CD14-positive monocyte (primary cell): ENCODE results near the gene ZFP36. TPM values are rescaled to one million over a fixed set of nuclear protein-coding genes. Genes with fewer than 3 reads are reported as not detected.

Experiments used
- DNase-seq, 3 donors: peaks; one replicate each; pipeline ENCODE4 v3.0.0-alpha.2; 2011 to 2022
- H2AFZ ChIP-seq: 2 replicates; pipeline ENCODE4 v1.6.0; 2012; ENCODE audit warnings: mild to moderate bottlenecking, low read depth, low read length, inconsistent platforms; ENCODE audit not compliant: insufficient read depth, poor library complexity, severe bottlenecking
- H3K27ac ChIP-seq, 2 donors: 1 replicate in 1 of 2; 2 replicates in 1 of 2; pipeline ENCODE4 v1.5.1; 2012 to 2013; ENCODE audit warnings: low read length in 2 of 2, control low read depth in 1 of 2, inconsistent platforms in 1 of 2, low read depth in 1 of 2, mild to moderate bottlenecking in 1 of 2
- H3K27me3 ChIP-seq, 2 donors: one replicate each; pipeline versions ENCODE4 v1.6.0 to v1.6.1; 2011 to 2013; ENCODE audit warnings: low read length in 2 of 2; ENCODE audit not compliant: control insufficient read depth in 2 of 2, insufficient read depth in 2 of 2
- H3K36me3 ChIP-seq, 2 donors: replicated peaks in 1 of 2; 1 replicate in 1 of 2; 2 replicates in 1 of 2; pipeline versions ENCODE4 v1.5.1 to v1.6.1; 2012 to 2013; ENCODE audit warnings: low read length in 2 of 2, control low read depth in 1 of 2, inconsistent platforms in 1 of 2, mild to moderate bottlenecking in 1 of 2; ENCODE audit not compliant: insufficient read depth in 2 of 2, control insufficient read depth in 1 of 2
- H3K4me1 ChIP-seq, 2 donors: 1 replicate in 1 of 2; 2 replicates in 1 of 2; pipeline versions ENCODE4 v1.5.1 to v1.6.1; 2012 to 2013; ENCODE audit warnings: low read length in 2 of 2, control low read depth in 1 of 2, inconsistent platforms in 1 of 2, mild to moderate bottlenecking in 1 of 2, moderate library complexity in 1 of 2; ENCODE audit not compliant: insufficient read depth in 2 of 2, control insufficient read depth in 1 of 2
- H3K4me2 ChIP-seq: replicated peaks from 2 replicates; pipeline ENCODE3; 2012; ENCODE audit warnings: low read length, moderate library complexity, mild to moderate bottlenecking; ENCODE audit not compliant: poor library complexity, severe bottlenecking; ENCODE audit errors: extremely low read depth
- H3K4me3 ChIP-seq, 3 experiments: fragments of 200-600 bp in 1 of 3; sonication (generic) in 1 of 3; replicated peaks in 1 of 3; 1 replicate in 2 of 3; 2 replicates in 1 of 3; pipeline ENCODE4 v1.5.1; 2011 to 2013; ENCODE audit warnings: low read length in 3 of 3, mild to moderate bottlenecking in 3 of 3, control low read depth in 2 of 3, low read depth in 2 of 3, inconsistent platforms in 1 of 3, moderate library complexity in 1 of 3
- H3K79me2 ChIP-seq: 2 replicates; pipeline ENCODE4 v1.6.0; 2012; ENCODE audit warnings: mild to moderate bottlenecking, control low read depth, inconsistent platforms, low read length, moderate library complexity; ENCODE audit not compliant: insufficient read depth
- H3K9ac ChIP-seq: 2 replicates; pipeline ENCODE4 v1.6.0; 2017; ENCODE audit warnings: low read length, mild to moderate bottlenecking; ENCODE audit not compliant: insufficient read depth, poor library complexity, severe bottlenecking
- H3K9me3 ChIP-seq, 2 donors: replicated peaks in 1 of 2; 1 replicate in 1 of 2; 2 replicates in 1 of 2; pipeline versions ENCODE4 v1.5.1 to v1.6.1; 2012 to 2013; ENCODE audit warnings: low read length in 2 of 2, control low read depth in 1 of 2; ENCODE audit not compliant: control insufficient read depth in 1 of 2, insufficient read depth in 1 of 2
- H4K20me1 ChIP-seq: 2 replicates; pipeline ENCODE4 v1.6.0; 2012; ENCODE audit warnings: mild to moderate bottlenecking, low read length, control low read depth, moderate library complexity; ENCODE audit not compliant: insufficient read depth
- H3K27ac Mint-ChIP-seq, 7 donors: one replicate each; pipeline ENCODE4 v1.8.0; 2020; ENCODE audit warnings: mild to moderate bottlenecking in 7 of 7, mixed read lengths in 7 of 7, moderate library complexity in 6 of 7, inconsistent platforms in 2 of 7
- H3K27me3 Mint-ChIP-seq, 3 donors: one replicate each; pipeline ENCODE4 v1.8.0; 2021 to 2022; ENCODE audit warnings: low read depth in 3 of 3, mild to moderate bottlenecking in 3 of 3, mixed read lengths in 3 of 3, moderate library complexity in 3 of 3, inconsistent platforms in 1 of 3
- H3K36me3 Mint-ChIP-seq, 2 donors: one replicate each; pipeline ENCODE4 v1.8.0; 2020; ENCODE audit warnings: mixed read lengths in 2 of 2, inconsistent platforms in 1 of 2, mild to moderate bottlenecking in 1 of 2
- H3K4me1 Mint-ChIP-seq: one replicate; pipeline ENCODE4 v1.8.0; 2020; ENCODE audit warnings: mild to moderate bottlenecking, mixed read lengths
- H3K4me3 Mint-ChIP-seq, 2 donors: one replicate each; pipeline ENCODE4 v1.8.0; 2020; ENCODE audit warnings: mild to moderate bottlenecking in 2 of 2, mixed read lengths in 2 of 2, moderate library complexity in 1 of 2
- H3K9me3 Mint-ChIP-seq, 7 donors: one replicate each; pipeline ENCODE4 v1.8.0; 2020 to 2022; ENCODE audit warnings: mixed read lengths in 7 of 7, mild to moderate bottlenecking in 6 of 7, moderate library complexity in 6 of 7, inconsistent platforms in 2 of 7
- WGBS: methylation state at CpG from one replicate; pipeline ENCODE4 v1.1.5; 2013; ENCODE audit warnings: missing lambda C conversion rate; ENCODE audit not compliant: insufficient coverage; 5-methylcytosine and 5-hydroxymethylcytosine counted together
- intact Hi-C, 2 donors: fragments of 100-400 bp; cut with micrococcal nuclease; formaldehyde crosslinking; loops; one replicate each; pipeline versions ENCODE4 v1.15.0 to v1.15.1; 2023
- polyA plus RNA-seq, 3 donors: library from polyadenylated mRNA; depleted of rRNA in 1 of 3; unstranded in 2 of 3; stranded (reverse) in 1 of 3; fragments of 300-500 nt in 2 of 3; fragments of >200 nt in 1 of 3; fragmentation: Illumina TruSeq in 2 of 3; gene quantifications; 1 replicate in 2 of 3; 2 replicates in 1 of 3; pipeline ENCODE4 v1.2.3, GENCODE V29; 2012 to 2021
- TF ChIP-seq, protein P1 (sequence below): fragments of 200-600 bp; IDR thresholded peaks from one replicate; pipeline ENCODE4 v1.8.0; 2022; ENCODE audit warnings: antibody characterized with exemption, mild to moderate bottlenecking

ZFP36 gene
- polyA plus RNA-seq, 3 donors = 473 to 2,084 (median 632) TPM

DNA sequence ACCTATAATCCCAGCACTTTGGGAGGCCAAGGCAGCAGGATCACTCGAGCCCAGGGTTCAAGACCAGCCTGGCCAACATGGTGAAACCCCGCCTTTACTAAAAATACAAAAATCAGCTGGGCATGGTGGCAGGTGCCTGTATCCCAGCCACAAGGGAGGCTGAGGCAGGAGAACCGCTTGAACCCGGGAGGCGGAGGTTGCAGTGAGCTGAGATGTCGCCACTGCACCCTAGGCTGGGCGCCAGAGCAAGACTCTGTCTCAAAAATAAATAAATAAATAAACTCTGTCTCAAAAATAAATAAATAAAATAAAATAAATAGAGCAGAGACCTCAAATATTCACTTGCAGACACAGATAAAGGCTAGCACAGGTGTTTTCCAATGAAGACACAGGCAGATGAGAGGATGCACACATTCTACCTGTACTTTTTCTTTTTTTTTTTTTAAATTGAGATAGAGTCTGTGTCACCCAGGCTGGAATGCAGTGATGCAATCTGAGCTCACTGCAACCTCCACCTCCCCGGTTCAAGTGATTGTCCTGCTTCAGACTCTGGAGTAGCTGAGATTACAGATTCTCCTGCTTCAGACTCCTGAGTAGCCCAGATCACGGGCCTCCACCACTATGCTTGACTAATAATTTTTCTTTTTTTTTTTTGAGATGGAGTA, 31.8 kb downstream of the ZFP36 start:
- H3K36me3 Mint-ChIP-seq = peaks cover 17 to 18% of the 10 kb centered on the region in 2 donors
- no peak overlapping the region for H3K4me2 ChIP-seq
- TF ChIP-seq, protein P1, sequence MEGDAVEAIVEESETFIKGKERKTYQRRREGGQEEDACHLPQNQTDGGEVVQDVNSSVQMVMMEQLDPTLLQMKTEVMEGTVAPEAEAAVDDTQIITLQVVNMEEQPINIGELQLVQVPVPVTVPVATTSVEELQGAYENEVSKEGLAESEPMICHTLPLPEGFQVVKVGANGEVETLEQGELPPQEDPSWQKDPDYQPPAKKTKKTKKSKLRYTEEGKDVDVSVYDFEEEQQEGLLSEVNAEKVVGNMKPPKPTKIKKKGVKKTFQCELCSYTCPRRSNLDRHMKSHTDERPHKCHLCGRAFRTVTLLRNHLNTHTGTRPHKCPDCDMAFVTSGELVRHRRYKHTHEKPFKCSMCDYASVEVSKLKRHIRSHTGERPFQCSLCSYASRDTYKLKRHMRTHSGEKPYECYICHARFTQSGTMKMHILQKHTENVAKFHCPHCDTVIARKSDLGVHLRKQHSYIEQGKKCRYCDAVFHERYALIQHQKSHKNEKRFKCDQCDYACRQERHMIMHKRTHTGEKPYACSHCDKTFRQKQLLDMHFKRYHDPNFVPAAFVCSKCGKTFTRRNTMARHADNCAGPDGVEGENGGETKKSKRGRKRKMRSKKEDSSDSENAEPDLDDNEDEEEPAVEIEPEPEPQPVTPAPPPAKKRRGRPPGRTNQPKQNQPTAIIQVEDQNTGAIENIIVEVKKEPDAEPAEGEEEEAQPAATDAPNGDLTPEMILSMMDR = no peak

GRCh38 chr19:39444598-39445195, 38.0 kb downstream of the ZFP36 start:
- H3K27ac Mint-ChIP-seq = peak overlapping the region; percentile 89 to 100 (median 99)
- peaks cover 53% of the 10 kb centered on the region for H3K4me1 Mint-ChIP-seq
- Histone ChIP-seq H3K27me3 (no peaks in the 10 kb centered on the region), H3K79me2 (peaks cover 52% of the 10 kb centered on the region), H3K9ac (peak overlapping the region; percentile 98), H3K9me3 (no peaks in the 10 kb centered on the region), H4K20me1 (peaks cover 22% of the 10 kb centered on the region), H3K27ac (peak overlapping the region; percentile 94 to 100), H3K4me3 (peak overlapping the region; percentile 55 to 100 (median 95)), H2AFZ (peak overlapping the region; percentile 77), H3K4me1 (peaks cover 36 to 40% of the 10 kb centered on the region in 2 donors), H3K36me3 (peaks cover 4 to 18% of the 10 kb centered on the region in 2 donors), H3K4me2 (peak overlapping the region; percentile 79)
- peaks cover 16 to 20% of the 10 kb centered on the region in 2 donors for H3K36me3 Mint-ChIP-seq
- 0% methylated on average over 3 of the region's 17 CpGs for WGBS
- peaks cover 0 to 3% (median 0%) of the 10 kb centered on the region in 7 donors for H3K9me3 Mint-ChIP-seq
- intact Hi-C loops = loop anchor here (2.0 to 10.0 kb wide), 3 partner anchors 58 to 93 kb away; partner anchors contain the start of gene EID2B (in 1 of the 2)
- peaks cover 0 to 5% (median 3%) of the 10 kb centered on the region in 3 donors for H3K27me3 Mint-ChIP-seq
- no peak for DNase-seq
- H3K4me3 Mint-ChIP-seq = peak overlapping the region; percentile 97 to 98
- TF ChIP-seq, protein P1 = no peak

More for the DNA sequence above, 31.8 kb downstream of the ZFP36 start:
- 100% methylated on average over 2 of the region's 9 CpGs for WGBS
- Histone ChIP-seq H3K9me3 (no peaks in the 10 kb centered on the region), H3K27me3 (peaks cover 0 to 2% of the 10 kb centered on the region in 2 donors), H3K4me3 (no peak overlapping the region), H3K36me3 (peaks cover 13 to 14% of the 10 kb centered on the region in 2 donors), H3K9ac (no peak overlapping the region), H3K27ac (no peak overlapping the region), H4K20me1 (peaks cover 19% of the 10 kb centered on the region), H2AFZ (no peak overlapping the region), H3K4me1 (peaks cover 24 to 27% of the 10 kb centered on the region in 2 donors), H3K79me2 (peaks cover 24% of the 10 kb centered on the region)
- DNase-seq = no peak
- intact Hi-C loops = loop anchor here (5.0 kb wide), 2 partner anchors 94 to 96 kb away; partner anchors contain the start of genes EID2B (in 1 of the 2) and SAMD4B (in 1 of the 2)
- no peak overlapping the region for H3K4me3 Mint-ChIP-seq
- peaks cover 31% of the 10 kb centered on the region for H3K4me1 Mint-ChIP-seq
- H3K9me3 Mint-ChIP-seq = peaks cover 0 to 2% (median 0%) of the 10 kb centered on the region in 7 donors
- H3K27me3 Mint-ChIP-seq = peaks cover 6 to 15% (median 12%) of the 10 kb centered on the region in 3 donors
- H3K27ac Mint-ChIP-seq = no peak overlapping the region
